HEK293 (cell line): ENCODE data around the gene MEF2C.

ENCODE experiments used
- CTCF ChIA-PET: fragments of 350-600 bp; formaldehyde crosslinking; extraction: SDS; loops from one replicate; lab custom pipeline; 2021; ENCODE audit warnings: antibody characterized with exemption; lab: Yijun Ruan, JAX
- POLR2A ChIA-PET: fragments of 300-600 bp; formaldehyde crosslinking; extraction: SDS; loops from one replicate; lab custom pipeline; 2020; ENCODE audit warnings: antibody characterized with exemption, inconsistent platforms; lab: Yijun Ruan, JAX
- H3K27ac ChIP-seq: fragments of 200-500 bp; sonication (Bioruptor generic); 2 replicates; pipeline ENCODE4 v1.5.1; 2014; ENCODE audit warnings: low read depth, low read length, control low read depth, inconsistent platforms; ENCODE audit errors: extremely low read depth
- H3K36me3 ChIP-seq, 2 experiments: fragments of 200-500 bp in 1 of 2; sonication (Bioruptor generic) in 1 of 2; 1 replicate in 1 of 2; 2 replicates in 1 of 2; pipeline ENCODE4 v1.5.1; 2014 to 2017; ENCODE audit warnings: inconsistent platforms in 2 of 2, low read length in 2 of 2; ENCODE audit not compliant: control insufficient read depth in 2 of 2, insufficient read depth in 1 of 2
- H3K4me1 ChIP-seq: fragments of 200-500 bp; sonication (Bioruptor generic); 2 replicates; pipeline ENCODE4 v1.5.1; 2014; ENCODE audit warnings: mild to moderate bottlenecking, low read length, inconsistent platforms; ENCODE audit not compliant: control insufficient read depth, insufficient read depth
- H3K4me3 ChIP-seq: 2 replicates; pipeline ENCODE4 v1.5.1; 2011; ENCODE audit warnings: low read depth, mild to moderate bottlenecking, control low read depth, low read length, moderate library complexity
- H3K9me3 ChIP-seq: fragments of 200-500 bp; sonication (Bioruptor generic); 2 replicates; pipeline ENCODE4 v1.5.1; 2014; ENCODE audit warnings: low read depth, low read length, inconsistent platforms; ENCODE audit not compliant: control insufficient read depth, insufficient read depth
- IKZF3 ChIP-seq: fragments of 450-650 bp; IDR thresholded peaks from 2 replicates; pipeline ENCODE4 v1.5.0; 2018; ENCODE audit warnings: missing biosample characterization, mild to moderate bottlenecking, missing genetic modification characterization, moderate library complexity
- KLF7 ChIP-seq: fragments of 450-650 bp; formaldehyde crosslinking; IDR thresholded peaks from 2 replicates; pipeline ENCODE4 v1.5.1; 2016; ENCODE audit warnings: missing biosample characterization, missing genetic modification characterization, borderline replicate concordance
- REPIN1 ChIP-seq: fragments of 450-650 bp; formaldehyde crosslinking; IDR thresholded peaks from 2 replicates; pipeline ENCODE4 v1.5.1; 2017; ENCODE audit warnings: missing biosample characterization, missing genetic modification characterization, low read depth
- SCRT2 ChIP-seq: fragments of 450-650 bp; formaldehyde crosslinking; IDR thresholded peaks from 2 replicates; pipeline ENCODE4 v1.5.1; 2016; ENCODE audit warnings: missing biosample characterization, missing genetic modification characterization
- SP2 ChIP-seq: fragments of 450-650 bp; formaldehyde crosslinking; IDR thresholded peaks from 2 replicates; pipeline ENCODE4 v1.5.1; 2016; ENCODE audit warnings: missing biosample characterization, missing genetic modification characterization
- ZNF214 ChIP-seq: fragments of 450-650 bp; formaldehyde crosslinking; IDR thresholded peaks from 2 replicates; pipeline ENCODE4 v1.5.1; 2017; ENCODE audit warnings: missing biosample characterization, mild to moderate bottlenecking, missing genetic modification characterization, borderline replicate concordance
- ZNF24 ChIP-seq: fragments of 450-650 bp; formaldehyde crosslinking; IDR thresholded peaks from 2 replicates; pipeline ENCODE4 v1.5.1; 2016; ENCODE audit warnings: missing biosample characterization, missing genetic modification characterization
- ZNF324 ChIP-seq: fragments of 450-650 bp; formaldehyde crosslinking; IDR thresholded peaks from 2 replicates; pipeline ENCODE4 v1.5.1; 2016; ENCODE audit warnings: missing biosample characterization, missing genetic modification characterization
- ZNF354C ChIP-seq: fragments of 450-650 bp; formaldehyde crosslinking; IDR thresholded peaks from 2 replicates; pipeline ENCODE4 v1.5.1; 2016; ENCODE audit warnings: missing biosample characterization, missing genetic modification characterization, low read depth, borderline replicate concordance
- ZNF366 ChIP-seq: fragments of 450-650 bp; formaldehyde crosslinking; conservative IDR thresholded peaks from 2 replicates; pipeline ENCODE4 v1.5.1; 2016; ENCODE audit warnings: missing biosample characterization, missing genetic modification characterization
- ZNF514 ChIP-seq: fragments of 450-650 bp; formaldehyde crosslinking; IDR thresholded peaks from 2 replicates; pipeline ENCODE4 v1.5.1; 2016; ENCODE audit warnings: missing biosample characterization, missing genetic modification characterization
- ZNF585B ChIP-seq: fragments of 450-650 bp; formaldehyde crosslinking; IDR thresholded peaks from 2 replicates; pipeline ENCODE4 v1.5.1; 2016; ENCODE audit warnings: missing biosample characterization, missing genetic modification characterization
- ZNF776 ChIP-seq: fragments of 450-650 bp; formaldehyde crosslinking; IDR thresholded peaks from 2 replicates; pipeline ENCODE4 v1.5.0; 2017; ENCODE audit warnings: missing biosample characterization, missing genetic modification characterization, borderline replicate concordance
- TF ChIP-seq, protein P1 (sequence below): fragments of 450-650 bp; formaldehyde crosslinking; IDR thresholded peaks from 2 replicates; pipeline ENCODE4; 2016; ENCODE audit warnings: missing biosample characterization, missing genetic modification characterization
- TF ChIP-seq, protein P2 (sequence below): fragments of 450-650 bp; formaldehyde crosslinking; IDR thresholded peaks from 2 replicates; pipeline ENCODE4 v1.5.1; 2016; ENCODE audit warnings: missing biosample characterization, missing genetic modification characterization, borderline replicate concordance
- TF ChIP-seq, protein P3 (sequence below): fragments of 450-650 bp; formaldehyde crosslinking; IDR thresholded peaks from 2 replicates; pipeline ENCODE4 v1.5.1; 2017; ENCODE audit warnings: missing biosample characterization, missing genetic modification characterization
- TF ChIP-seq, protein P4 (sequence below): fragments of 450-650 bp; formaldehyde crosslinking; IDR thresholded peaks from 2 replicates; pipeline ENCODE4 v1.5.1; 2016; ENCODE audit warnings: missing biosample characterization, missing genetic modification characterization
- TF ChIP-seq, protein P5 (sequence below): fragments of 450-650 bp; formaldehyde crosslinking; IDR thresholded peaks from 2 replicates; pipeline ENCODE4 v1.5.1; 2016; ENCODE audit warnings: missing biosample characterization, missing genetic modification characterization
- TF ChIP-seq, protein P6 (sequence below): fragments of 450-650 bp; formaldehyde crosslinking; IDR thresholded peaks from 2 replicates; pipeline ENCODE4 v1.5.1; 2016; ENCODE audit warnings: missing biosample characterization, missing genetic modification characterization

Gene MEF2C

DNA sequence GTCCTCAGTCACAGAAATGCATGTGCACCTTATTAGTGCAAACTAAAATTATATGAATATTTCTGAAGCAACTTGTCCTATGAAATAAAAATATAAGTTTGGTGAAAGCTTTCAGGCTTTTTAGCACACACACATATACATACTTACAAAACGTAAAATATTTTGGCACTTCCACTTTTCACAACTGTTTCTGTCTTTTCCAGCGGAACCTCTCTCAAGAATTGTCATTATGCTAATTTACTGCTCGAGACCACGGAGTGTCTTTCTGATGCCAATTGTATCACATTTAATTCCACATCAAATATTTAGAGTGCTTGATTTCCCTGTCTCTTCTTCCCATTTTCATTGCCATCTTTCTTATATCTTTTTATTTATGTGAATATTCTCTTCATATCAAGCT lies 100.4 kb downstream of the MEF2C start (continued):
- no peak for TF ChIP-seq ZNF585B (tag by site-specific recombination)
- TF ChIP-seq ZNF776 (tag by site-specific recombination), result no peak

DNA sequence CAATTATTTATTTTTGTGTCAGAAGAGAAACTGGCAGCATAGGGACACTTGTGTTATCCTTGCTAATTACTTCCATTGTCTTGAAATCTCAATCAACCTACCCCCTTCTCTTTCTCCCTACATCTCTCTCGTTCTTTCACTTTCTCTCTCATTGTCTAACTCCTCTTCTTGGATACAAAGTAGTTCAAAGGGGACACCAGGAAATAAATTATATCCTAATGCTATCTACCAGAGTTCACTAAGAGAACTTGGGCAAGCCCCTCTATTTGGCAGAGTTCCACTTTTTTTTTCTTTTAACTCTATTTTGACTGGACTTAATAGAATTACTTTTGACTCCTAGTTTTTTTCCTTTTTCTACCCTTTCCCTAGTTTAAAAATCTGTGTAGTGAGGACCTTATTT lies 102.2 kb downstream of the MEF2C start:
- H3K4me3 ChIP-seq, result no peak overlapping the region
- peaks cover 8% of the 10 kb centered on the region for H3K4me1 ChIP-seq
- no peaks in the 10 kb centered on the region for H3K36me3 ChIP-seq
- TF ChIP-seq ZNF366, result peak; percentile 28; the same call in 1 of the 2 replicates
- TF ChIP-seq, protein P1, sequence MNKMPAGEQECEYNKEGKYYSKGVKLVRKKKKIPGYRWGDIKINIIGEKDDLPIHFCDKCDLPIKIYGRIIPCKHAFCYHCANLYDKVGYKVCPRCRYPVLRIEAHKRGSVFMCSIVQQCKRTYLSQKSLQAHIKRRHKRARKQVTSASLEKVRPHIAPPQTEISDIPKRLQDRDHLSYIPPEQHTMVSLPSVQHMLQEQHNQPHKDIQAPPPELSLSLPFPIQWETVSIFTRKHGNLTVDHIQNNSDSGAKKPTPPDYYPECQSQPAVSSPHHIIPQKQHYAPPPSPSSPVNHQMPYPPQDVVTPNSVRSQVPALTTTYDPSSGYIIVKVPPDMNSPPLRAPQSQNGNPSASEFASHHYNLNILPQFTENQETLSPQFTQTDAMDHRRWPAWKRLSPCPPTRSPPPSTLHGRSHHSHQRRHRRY (tag by site-specific recombination), result no peak
- H3K27ac ChIP-seq, result no peak overlapping the region
- ChIA-PET POLR2A (no interaction called here), CTCF (no interaction called here)
- no peaks in the 10 kb centered on the region for H3K9me3 ChIP-seq

DNA sequence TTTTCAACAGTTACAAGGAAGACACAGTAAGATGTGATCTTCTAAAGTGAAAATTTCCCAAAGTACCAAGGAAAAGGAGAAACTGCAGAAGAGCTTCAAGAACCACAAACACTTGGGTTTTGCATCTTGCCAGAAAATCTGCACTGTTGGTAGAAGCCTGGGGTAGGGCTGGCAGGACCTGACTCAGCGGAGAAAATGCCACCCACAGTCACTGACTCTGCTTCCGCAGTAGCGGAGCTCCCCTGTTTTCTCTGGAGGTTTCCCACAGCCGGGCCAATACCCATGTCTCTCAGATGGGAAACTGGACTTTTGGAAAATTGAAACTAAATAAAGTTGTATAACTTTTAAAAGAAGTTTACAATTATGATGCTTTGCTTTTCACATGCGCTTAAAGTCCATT lies 104.2 kb downstream of the MEF2C start:
- Histone ChIP-seq H3K27ac (no peak overlapping the region), H3K4me1 (no peaks in the 10 kb centered on the region), H3K36me3 (no peaks in the 10 kb centered on the region), H3K9me3 (no peaks in the 10 kb centered on the region), H3K4me3 (no peak overlapping the region)
- TF ChIP-seq, protein P2, sequence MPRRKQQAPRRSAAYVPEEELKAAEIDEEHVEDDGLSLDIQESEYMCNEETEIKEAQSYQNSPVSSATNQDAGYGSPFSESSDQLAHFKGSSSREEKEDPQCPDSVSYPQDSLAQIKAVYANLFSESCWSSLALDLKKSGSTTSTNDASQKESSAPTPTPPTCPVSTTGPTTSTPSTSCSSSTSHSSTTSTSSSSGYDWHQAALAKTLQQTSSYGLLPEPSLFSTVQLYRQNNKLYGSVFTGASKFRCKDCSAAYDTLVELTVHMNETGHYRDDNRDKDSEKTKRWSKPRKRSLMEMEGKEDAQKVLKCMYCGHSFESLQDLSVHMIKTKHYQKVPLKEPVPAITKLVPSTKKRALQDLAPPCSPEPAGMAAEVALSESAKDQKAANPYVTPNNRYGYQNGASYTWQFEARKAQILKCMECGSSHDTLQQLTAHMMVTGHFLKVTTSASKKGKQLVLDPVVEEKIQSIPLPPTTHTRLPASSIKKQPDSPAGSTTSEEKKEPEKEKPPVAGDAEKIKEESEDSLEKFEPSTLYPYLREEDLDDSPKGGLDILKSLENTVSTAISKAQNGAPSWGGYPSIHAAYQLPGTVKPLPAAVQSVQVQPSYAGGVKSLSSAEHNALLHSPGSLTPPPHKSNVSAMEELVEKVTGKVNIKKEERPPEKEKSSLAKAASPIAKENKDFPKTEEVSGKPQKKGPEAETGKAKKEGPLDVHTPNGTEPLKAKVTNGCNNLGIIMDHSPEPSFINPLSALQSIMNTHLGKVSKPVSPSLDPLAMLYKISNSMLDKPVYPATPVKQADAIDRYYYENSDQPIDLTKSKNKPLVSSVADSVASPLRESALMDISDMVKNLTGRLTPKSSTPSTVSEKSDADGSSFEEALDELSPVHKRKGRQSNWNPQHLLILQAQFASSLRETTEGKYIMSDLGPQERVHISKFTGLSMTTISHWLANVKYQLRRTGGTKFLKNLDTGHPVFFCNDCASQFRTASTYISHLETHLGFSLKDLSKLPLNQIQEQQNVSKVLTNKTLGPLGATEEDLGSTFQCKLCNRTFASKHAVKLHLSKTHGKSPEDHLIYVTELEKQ, result no peak
- ChIA-PET CTCF (no interaction called here), POLR2A (no interaction called here)

DNA sequence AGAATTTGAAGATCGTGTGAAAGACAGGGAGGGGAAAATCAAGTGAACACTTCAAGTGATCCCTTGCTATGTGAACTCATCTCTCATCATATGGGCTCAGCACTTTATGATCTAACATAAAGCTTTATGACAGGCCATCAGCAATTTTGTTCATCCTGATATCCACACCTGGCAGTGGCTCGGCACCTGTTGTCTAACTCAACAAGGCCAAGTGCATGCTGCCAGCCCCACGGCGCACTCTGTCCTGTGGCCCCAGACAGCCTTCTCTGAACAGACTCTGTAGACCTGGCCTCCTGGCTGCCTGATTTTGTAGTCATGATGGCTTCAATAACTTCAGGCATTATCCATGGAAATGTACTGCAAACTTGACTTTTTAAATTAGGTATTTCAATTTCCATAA lies 106.3 kb downstream of the MEF2C start:
- CTCF ChIA-PET, result no interaction called here
- TF ChIP-seq SCRT2 (tag by site-specific recombination) (no peak), ZNF24 (tag by site-specific recombination) (no peak), ZNF354C (tag by site-specific recombination) (no peak), REPIN1 (tag by site-specific recombination) (no peak), ZNF366 (no peak), ZNF514 (no peak), IKZF3 (tag by site-specific recombination) (no peak), ZNF324 (no peak), ZNF214 (tag by site-specific recombination) (no peak), SP2 (tag by site-specific recombination) (no peak), KLF7 (tag by site-specific recombination) (no peak)
- TF ChIP-seq, protein P3, sequence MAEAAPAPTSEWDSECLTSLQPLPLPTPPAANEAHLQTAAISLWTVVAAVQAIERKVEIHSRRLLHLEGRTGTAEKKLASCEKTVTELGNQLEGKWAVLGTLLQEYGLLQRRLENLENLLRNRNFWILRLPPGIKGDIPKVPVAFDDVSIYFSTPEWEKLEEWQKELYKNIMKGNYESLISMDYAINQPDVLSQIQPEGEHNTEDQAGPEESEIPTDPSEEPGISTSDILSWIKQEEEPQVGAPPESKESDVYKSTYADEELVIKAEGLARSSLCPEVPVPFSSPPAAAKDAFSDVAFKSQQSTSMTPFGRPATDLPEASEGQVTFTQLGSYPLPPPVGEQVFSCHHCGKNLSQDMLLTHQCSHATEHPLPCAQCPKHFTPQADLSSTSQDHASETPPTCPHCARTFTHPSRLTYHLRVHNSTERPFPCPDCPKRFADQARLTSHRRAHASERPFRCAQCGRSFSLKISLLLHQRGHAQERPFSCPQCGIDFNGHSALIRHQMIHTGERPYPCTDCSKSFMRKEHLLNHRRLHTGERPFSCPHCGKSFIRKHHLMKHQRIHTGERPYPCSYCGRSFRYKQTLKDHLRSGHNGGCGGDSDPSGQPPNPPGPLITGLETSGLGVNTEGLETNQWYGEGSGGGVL (tag by site-specific recombination), result no peak
- TF ChIP-seq, protein P4, sequence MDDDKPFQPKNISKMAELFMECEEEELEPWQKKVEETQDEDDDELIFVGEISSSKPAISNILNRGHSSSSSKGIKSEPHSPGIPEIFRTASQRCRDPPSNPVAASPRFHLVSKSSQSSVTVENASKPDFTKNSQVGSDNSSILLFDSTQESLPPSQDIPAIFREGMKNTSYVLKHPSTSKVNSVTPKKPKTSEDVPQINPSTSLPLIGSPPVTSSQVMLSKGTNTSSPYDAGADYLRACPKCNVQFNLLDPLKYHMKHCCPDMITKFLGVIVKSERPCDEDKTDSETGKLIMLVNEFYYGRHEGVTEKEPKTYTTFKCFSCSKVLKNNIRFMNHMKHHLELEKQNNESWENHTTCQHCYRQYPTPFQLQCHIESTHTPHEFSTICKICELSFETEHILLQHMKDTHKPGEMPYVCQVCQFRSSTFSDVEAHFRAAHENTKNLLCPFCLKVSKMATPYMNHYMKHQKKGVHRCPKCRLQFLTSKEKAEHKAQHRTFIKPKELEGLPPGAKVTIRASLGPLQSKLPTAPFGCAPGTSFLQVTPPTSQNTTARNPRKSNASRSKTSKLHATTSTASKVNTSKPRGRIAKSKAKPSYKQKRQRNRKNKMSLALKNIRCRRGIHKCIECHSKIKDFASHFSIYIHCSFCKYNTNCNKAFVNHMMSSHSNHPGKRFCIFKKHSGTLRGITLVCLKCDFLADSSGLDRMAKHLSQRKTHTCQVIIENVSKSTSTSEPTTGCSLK, result no peak
- TF ChIP-seq, protein P5, sequence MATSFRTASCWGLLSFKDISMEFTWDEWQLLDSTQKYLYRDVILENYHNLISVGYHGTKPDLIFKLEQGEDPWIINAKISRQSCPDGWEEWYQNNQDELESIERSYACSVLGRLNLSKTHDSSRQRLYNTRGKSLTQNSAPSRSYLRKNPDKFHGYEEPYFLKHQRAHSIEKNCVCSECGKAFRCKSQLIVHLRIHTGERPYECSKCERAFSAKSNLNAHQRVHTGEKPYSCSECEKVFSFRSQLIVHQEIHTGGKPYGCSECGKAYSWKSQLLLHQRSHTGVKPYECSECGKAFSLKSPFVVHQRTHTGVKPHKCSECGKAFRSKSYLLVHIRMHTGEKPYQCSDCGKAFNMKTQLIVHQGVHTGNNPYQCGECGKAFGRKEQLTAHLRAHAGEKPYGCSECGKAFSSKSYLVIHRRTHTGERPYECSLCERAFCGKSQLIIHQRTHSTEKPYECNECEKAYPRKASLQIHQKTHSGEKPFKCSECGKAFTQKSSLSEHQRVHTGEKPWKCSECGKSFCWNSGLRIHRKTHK (tag by site-specific recombination), result no peak
- TF ChIP-seq, protein P6, sequence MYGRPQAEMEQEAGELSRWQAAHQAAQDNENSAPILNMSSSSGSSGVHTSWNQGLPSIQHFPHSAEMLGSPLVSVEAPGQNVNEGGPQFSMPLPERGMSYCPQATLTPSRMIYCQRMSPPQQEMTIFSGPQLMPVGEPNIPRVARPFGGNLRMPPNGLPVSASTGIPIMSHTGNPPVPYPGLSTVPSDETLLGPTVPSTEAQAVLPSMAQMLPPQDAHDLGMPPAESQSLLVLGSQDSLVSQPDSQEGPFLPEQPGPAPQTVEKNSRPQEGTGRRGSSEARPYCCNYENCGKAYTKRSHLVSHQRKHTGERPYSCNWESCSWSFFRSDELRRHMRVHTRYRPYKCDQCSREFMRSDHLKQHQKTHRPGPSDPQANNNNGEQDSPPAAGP (tag by site-specific recombination), result no peak

More for the DNA sequence above, 106.3 kb downstream of the MEF2C start:
- Histone ChIP-seq H3K4me3 (no peak overlapping the region), H3K36me3 (no peaks in the 10 kb centered on the region), H3K27ac (no peak overlapping the region), H3K4me1 (no peaks in the 10 kb centered on the region), H3K9me3 (no peaks in the 10 kb centered on the region)
- POLR2A ChIA-PET, result no interaction called here
